SU-DHL-6 (cell line): ENCODE results near the gene ABR.

Experiments
- CTCF ChIP-seq: fragments of 200-600 bp; sonication (generic); IDR thresholded peaks from one replicate; pipeline ENCODE4 v1.5.1; 2017; ENCODE audit warnings: antibody characterized with exemption, mild to moderate bottlenecking, low read length, moderate library complexity; ENCODE audit not compliant: insufficient read depth, poor library complexity, severe bottlenecking
- EZH2phosphoT487 ChIP-seq: fragments of 200-600 bp; sonication (generic), shearing (Covaris generic); conservative IDR thresholded peaks from 2 replicates; pipeline ENCODE4 v1.6.1; 2018; ENCODE audit warnings: mild to moderate bottlenecking, antibody characterized with exemption, low read length, moderate library complexity, mixed read lengths

DNA sequence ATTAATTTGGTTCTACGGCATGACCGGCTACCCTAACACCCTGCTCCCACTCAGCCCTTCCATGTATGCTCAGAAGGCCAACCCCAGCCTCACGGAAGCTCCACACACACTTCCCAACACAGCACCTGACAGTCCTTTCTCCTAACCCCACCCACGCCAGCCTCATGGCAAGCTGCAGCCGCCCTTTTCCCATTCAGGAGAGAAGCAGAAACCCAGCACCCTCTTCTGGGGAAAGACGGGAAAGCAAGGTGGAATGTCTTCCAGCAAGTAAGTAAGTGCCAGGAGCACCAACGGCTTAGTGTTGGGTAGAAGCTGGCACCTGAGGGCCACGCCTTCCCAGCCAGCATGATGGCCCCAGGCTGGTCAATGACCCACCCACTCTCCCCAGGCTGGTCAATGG, 32.1 kb downstream of the ABR start:
- TF ChIP-seq CTCF: no peak
- TF ChIP-seq EZH2phosphoT487: no peak
